Brain microvascular endothelial cell (primary cell): ENCODE measurements around the gene NPEPL1.

ENCODE experiments used
- DNase-seq: peaks from one replicate; pipeline ENCODE4 v3.0.0-alpha.2; 2020
- H3K27ac ChIP-seq: fragments of 250-450 bp; sonication (Bioruptor Pico); 2 replicates; pipeline ENCODE4 v1.5.1; 2020; ENCODE audit warnings: mild to moderate bottlenecking, moderate library complexity
- H3K27me3 ChIP-seq: fragments of 250-450 bp; sonication (Bioruptor Pico); replicated peaks from 2 replicates; pipeline ENCODE4 v1.5.1; 2020; ENCODE audit warnings: mild to moderate bottlenecking
- H3K36me3 ChIP-seq: fragments of 250-450 bp; sonication (Bioruptor Pico); replicated peaks from 2 replicates; pipeline ENCODE4 v1.5.1; 2020; ENCODE audit warnings: mild to moderate bottlenecking
- H3K4me3 ChIP-seq: 2 replicates; pipeline ENCODE4 v1.5.1; 2011; ENCODE audit warnings: low read depth, mild to moderate bottlenecking, control low read depth, low read length, moderate library complexity
- in situ Hi-C: cut with HindIII; loops from 2 replicates; pipeline ENCODE4 v1.10.0; 2017; ENCODE audit warnings: low sequenced_read_pairs, low pct_ligation_motif_present
- TF ChIP-seq, protein P1 (sequence below): IDR thresholded peaks from 2 replicates; pipeline ENCODE4 v1.5.1; 2011; ENCODE audit warnings: low read depth, mild to moderate bottlenecking, moderate library complexity, low read length, control low read depth, inconsistent platforms; ENCODE audit errors: missing control alignments

NPEPL1 gene

DNA sequence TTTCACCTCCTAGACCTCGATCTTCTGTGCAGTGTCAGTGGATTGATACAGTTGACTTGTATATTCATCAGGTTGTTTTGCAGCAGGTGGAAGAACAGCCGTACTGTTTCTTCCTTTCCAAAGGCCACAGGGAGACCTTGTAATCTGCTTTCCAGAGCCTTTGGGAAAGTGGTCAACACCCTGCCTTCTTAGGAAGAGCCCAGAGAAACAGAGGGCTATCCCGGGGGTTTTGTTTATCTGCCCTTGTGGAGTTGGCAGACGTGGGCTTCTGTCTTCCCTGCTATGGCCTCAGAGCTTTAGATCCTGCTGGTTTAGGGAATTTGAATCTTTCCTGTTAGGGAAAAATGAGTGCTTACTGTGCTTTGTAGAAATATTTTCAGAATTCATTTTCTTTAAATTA is 21.9 kb upstream of the NPEPL1 start:
- Histone ChIP-seq H3K36me3 (peaks cover 40% of the 10 kb centered on the region), H3K27me3 (no peaks in the 10 kb centered on the region), H3K27ac (no peak overlapping the region), H3K4me3 (no peak overlapping the region)
- TF ChIP-seq, protein P1, sequence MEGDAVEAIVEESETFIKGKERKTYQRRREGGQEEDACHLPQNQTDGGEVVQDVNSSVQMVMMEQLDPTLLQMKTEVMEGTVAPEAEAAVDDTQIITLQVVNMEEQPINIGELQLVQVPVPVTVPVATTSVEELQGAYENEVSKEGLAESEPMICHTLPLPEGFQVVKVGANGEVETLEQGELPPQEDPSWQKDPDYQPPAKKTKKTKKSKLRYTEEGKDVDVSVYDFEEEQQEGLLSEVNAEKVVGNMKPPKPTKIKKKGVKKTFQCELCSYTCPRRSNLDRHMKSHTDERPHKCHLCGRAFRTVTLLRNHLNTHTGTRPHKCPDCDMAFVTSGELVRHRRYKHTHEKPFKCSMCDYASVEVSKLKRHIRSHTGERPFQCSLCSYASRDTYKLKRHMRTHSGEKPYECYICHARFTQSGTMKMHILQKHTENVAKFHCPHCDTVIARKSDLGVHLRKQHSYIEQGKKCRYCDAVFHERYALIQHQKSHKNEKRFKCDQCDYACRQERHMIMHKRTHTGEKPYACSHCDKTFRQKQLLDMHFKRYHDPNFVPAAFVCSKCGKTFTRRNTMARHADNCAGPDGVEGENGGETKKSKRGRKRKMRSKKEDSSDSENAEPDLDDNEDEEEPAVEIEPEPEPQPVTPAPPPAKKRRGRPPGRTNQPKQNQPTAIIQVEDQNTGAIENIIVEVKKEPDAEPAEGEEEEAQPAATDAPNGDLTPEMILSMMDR, result no peak
- in situ Hi-C loops, result loop anchor here (25.0 kb wide), 1 partner anchor 167 kb away; no protein-coding TSS in a partner anchor
- no peak for DNase-seq

DNA sequence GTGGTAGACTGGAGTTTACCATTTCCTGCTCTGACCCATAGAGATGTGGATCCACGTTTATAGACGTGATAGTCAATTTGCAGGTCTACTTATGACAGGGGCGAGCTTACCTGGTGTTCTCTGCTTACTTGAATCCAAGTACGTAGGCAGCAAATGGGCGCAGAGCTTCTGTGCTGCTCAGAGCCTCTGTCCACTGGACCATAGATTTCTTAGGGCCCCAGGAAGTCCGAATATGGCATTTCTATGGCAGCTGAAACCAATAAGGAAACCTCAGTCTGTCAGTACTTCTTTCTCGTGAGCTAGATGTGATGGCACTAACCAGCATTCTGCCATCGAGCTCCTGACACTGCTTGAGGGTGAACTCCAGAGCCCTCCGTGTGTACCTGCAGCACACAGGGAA is 19.5 kb upstream of the NPEPL1 start:
- no peak overlapping the region for H3K4me3 ChIP-seq
- TF ChIP-seq, protein P1, result no peak
- H3K27ac ChIP-seq, result no peak overlapping the region
- in situ Hi-C loops, result loop anchor here (25.0 kb wide), 1 partner anchor 164 kb away; no protein-coding TSS in a partner anchor
- H3K27me3 ChIP-seq, result no peaks in the 10 kb centered on the region
- H3K36me3 ChIP-seq, result peaks cover 42% of the 10 kb centered on the region
- DNase-seq, result no peak

DNA sequence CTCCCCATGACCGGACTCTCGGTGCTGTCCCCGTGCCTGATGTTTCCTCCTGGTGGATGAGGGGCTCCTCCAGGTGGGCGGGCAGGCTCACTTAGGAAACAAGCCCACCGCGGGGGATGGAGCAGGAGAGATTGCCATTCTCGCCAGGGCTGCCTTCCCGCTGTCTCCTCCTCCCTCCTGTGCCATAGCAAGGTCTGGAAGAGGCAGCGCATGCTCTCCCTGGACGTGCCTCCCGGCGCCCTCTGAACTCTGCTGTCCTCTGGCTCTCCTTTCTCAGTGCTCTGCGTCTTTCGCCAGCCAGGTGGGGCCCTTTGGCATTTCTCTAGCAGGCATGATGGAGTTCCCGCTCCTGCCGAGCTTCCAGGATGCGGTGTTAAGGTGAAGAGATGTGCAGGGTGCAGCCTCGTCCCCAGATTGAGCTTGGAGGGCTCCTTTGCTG is 17.4 kb upstream of the NPEPL1 start:
- Histone ChIP-seq H3K27ac (no peak overlapping the region), H3K27me3 (no peaks in the 10 kb centered on the region), H3K36me3 (peaks cover 32% of the 10 kb centered on the region), H3K4me3 (no peak overlapping the region)
- in situ Hi-C loops, result no loop called here
- DNase-seq, result no peak
- TF ChIP-seq, protein P1, result no peak

DNA sequence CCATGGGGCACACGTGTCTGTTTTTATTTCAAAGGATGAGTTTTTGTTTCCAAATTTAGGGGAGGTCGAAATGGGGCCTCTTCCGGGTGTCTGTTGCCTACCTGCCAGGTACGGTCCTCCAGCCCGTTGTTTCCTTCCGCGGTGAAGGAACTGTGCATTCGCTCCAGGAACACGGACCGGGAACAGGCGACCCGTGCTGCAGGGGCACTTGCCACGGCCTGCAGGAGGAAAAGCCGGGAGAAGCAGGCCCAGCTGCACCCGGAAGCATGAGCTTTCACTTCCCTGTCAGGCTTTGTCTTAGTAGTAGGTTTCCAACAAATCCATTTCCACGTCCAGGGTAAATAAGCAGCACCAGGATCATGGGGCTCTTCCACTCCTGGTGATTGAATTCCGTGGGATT is 17.0 kb upstream of the NPEPL1 start:
- in situ Hi-C loops, result no loop called here
- Histone ChIP-seq H3K4me3 (no peak overlapping the region), H3K27me3 (no peaks in the 10 kb centered on the region), H3K36me3 (peaks cover 32% of the 10 kb centered on the region), H3K27ac (no peak overlapping the region)
- TF ChIP-seq, protein P1, result no peak
- no peak for DNase-seq

DNA sequence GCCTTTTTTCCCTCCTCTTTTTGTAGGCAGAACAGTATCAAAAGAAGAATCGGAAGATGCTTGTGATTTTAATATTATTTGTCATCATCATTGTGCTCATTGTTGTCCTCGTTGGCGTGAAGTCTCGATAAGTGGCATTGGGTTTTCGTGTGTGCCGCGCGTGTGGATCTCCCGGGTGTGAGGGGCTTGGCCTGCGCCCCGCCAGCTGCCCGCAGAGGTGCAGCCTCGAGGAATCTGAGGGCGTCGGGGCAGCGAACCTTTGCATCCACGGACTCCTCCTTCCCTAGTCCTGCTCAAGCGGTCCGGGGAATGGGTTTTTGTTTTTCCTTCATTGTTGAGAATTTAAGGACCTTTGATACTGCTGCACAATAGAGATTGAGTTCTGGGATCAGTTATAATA is 16.4 kb upstream of the NPEPL1 start:
- Histone ChIP-seq H3K36me3 (peaks cover 31% of the 10 kb centered on the region), H3K27me3 (no peaks in the 10 kb centered on the region), H3K4me3 (no peak overlapping the region), H3K27ac (no peak overlapping the region)
- in situ Hi-C loops, result no loop called here
- TF ChIP-seq, protein P1, result no peak
- no peak for DNase-seq

DNA sequence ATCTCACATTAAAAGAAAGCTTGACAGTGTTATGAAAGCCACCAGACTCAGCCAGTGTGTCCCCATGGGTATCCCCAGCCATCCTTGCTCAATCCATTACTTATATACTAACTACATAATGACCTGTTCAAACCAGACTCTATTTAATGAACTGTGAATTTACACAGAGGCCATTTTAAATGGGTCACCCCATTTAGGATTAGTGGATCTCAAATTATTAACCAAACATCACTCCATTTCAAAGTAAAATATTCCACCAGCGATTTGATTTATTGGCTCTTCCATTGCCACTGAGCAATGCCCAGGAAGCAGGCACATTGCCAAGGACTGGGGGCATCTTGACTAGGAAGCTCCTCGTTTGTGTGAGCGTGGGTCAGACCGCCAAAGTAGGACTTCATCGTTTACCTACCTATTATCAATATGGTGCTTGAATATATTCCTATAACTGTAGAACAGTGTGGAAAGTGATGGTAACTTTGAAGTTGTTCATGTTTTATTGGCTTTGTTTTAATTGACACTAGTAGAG is 15.5 kb upstream of the NPEPL1 start:
- DNase-seq, result no peak
- TF ChIP-seq, protein P1, result no peak
- no peaks in the 10 kb centered on the region for H3K27me3 ChIP-seq
- no peak overlapping the region for H3K4me3 ChIP-seq
- no peak overlapping the region for H3K27ac ChIP-seq
- in situ Hi-C loops, result no loop called here
- H3K36me3 ChIP-seq, result peaks cover 31% of the 10 kb centered on the region
